RCC 7860 (cell line): ENCODE measurements around the gene TBX21.
A peak's percentile ranks its signal among the peaks of the same experiment; 100 is the strongest.

ENCODE experiments used
- DNase-seq: peaks from one replicate; pipeline ENCODE4 v3.0.0-alpha.2; 2015; ENCODE audit warnings: low spot score
- FAIRE-seq: peaks from 2 replicates; lab custom pipeline; 2012; peaks lifted over from hg19 to GRCh38; lab: Jason Lieb, UNC

TBX21 gene

GRCh38 chr17:47697906-47698711, 34.9 kb upstream of the TBX21 start:
- DNase-seq (no peak), FAIRE-seq (no peak)

- no peak for FAIRE-seq
- peak; percentile 42 for DNase-seq
These were observed 34.1 kb upstream of the TBX21 start for GRCh38 chr17:47698749-47699535.

GRCh38 chr17:47699536-47699840, 33.5 kb upstream of the TBX21 start:
- DNase-seq, result no peak
- no peak for FAIRE-seq

- DNase-seq (no peak), FAIRE-seq (no peak)
These were observed 32.3 kb upstream of the TBX21 start for GRCh38 chr17:47700471-47701449.

GRCh38 chr17:47701608-47702007, 31.4 kb upstream of the TBX21 start:
- no peak for DNase-seq
- no peak for FAIRE-seq

- FAIRE-seq (no peak), DNase-seq (no peak)
These were observed 30.5 kb upstream of the TBX21 start for GRCh38 chr17:47702391-47702995.

DNA sequence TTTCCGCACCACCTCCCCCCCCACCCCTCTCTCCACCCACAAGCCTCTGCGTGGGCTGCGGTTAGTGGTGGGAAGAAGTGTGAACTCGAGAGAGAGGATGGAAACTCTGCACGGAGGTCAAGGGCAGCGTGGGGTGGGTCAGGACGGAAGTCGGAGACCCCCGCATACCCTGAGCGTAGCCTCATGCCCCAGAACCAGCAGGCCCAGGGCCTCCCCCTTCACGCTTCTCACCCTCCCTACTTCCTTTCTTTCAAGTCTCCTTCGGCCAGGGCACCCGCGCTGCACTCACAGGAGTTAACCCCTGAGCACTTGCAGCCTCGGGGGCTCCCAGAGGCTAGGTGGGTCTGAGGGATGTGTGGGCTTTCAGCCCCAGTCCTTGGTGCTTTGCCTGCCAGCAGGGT, 29.8 kb upstream of the TBX21 start:
- DNase-seq (no peak), FAIRE-seq (no peak)

GRCh38 chr17:47703671-47704070, 29.4 kb upstream of the TBX21 start:
- FAIRE-seq (no peak), DNase-seq (no peak)

- FAIRE-seq (no peak), DNase-seq (no peak)
These were observed 28.9 kb upstream of the TBX21 start for GRCh38 chr17:47704116-47704515.

GRCh38 chr17:47704736-47705135, 28.3 kb upstream of the TBX21 start:
- DNase-seq, result no peak
- FAIRE-seq, result no peak

DNA sequence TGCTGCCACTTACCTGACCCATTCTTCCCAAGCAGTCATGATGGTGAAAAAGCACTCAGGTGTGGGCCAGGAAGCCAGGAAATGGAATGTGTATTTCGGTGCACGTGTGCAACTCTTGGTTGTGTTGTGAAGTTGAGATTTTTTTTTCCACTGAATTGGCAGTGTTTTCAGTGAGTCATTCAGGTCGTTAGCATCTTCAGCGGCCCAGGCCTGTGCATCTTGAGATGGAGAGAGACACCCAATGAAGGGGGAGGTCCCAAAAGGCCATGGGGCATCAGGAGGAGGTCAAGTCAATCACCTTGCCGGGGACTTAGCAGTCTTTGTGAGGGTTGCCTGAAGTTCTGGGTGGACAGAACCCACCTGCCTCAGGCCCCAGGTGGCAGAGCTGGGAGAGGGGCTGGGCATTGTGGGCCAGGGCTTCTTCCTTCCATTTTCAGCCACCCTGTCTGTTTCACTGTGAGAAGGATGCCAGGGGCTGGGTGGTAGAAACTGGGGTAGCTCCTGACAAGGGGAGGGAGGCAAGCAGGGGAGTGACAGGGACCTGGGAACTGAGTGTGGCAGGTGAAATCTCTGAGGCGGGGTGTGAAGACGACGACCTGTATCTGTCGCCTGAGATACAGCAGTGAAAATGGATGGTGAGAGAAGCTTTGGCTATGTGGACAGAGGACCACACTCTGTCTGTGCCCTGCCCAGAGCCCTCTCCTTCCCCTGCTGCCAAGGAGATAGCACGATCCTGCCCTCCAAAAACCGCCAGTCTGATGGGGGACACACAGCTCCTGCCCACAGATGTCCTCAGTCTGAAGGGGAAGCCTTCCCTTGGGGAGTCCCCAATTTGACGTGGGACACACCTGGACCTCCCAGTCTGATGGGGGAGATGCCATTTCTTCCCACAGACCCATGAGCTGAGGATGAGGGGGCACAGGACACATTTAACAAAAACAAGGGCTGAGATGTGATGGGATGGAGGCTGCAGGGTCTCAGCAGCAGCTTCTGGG, 27.2 kb upstream of the TBX21 start:
- FAIRE-seq (no peak), DNase-seq (no peak)

- DNase-seq (no peak), FAIRE-seq (no peak)
These were observed 25.8 kb upstream of the TBX21 start for GRCh38 chr17:47707056-47707804.

- no peak for FAIRE-seq
These were observed 25.2 kb upstream of the TBX21 start for GRCh38 chr17:47707884-47708283.

GRCh38 chr17:47708312-47708863, 24.6 kb upstream of the TBX21 start:
- DNase-seq (no peak), FAIRE-seq (no peak)

More at GRCh38 chr17:47707884-47708283, 25.2 kb upstream of the TBX21 start:
- DNase-seq, result no peak

DNA sequence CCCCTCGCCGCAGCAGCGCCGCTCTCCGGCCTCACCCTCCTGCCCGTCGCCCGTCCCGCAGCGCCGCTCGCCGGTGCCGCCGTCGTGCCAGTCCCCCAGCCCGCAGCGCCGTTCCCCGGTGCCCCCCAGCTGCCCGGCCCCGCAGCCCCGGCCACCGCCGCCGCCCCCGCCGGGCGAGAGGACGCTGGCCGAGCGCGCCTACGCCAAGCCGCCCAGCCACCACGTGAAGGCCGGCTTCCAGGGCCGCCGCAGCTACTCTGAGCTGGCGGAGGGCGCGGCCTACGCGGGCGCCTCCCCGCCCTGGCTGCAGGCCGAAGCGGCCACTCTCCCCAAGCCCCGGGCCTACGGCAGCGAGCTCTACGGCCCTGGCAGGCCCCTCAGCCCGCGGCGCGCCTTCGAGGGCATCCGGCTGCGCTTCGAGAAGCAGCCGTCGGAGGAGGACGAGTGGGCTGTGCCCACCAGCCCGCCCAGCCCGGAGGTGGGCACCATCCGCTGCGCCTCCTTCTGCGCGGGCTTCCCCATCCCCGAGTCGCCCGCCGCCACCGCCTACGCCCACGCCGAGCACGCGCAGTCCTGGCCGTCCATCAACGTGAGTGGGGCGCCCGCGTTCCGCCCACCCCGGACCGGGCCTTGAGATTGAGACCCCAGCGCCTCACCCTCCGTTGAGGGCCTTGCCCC, 24.0 kb upstream of the TBX21 start:
- DNase-seq (no peak), FAIRE-seq (no peak)

DNA sequence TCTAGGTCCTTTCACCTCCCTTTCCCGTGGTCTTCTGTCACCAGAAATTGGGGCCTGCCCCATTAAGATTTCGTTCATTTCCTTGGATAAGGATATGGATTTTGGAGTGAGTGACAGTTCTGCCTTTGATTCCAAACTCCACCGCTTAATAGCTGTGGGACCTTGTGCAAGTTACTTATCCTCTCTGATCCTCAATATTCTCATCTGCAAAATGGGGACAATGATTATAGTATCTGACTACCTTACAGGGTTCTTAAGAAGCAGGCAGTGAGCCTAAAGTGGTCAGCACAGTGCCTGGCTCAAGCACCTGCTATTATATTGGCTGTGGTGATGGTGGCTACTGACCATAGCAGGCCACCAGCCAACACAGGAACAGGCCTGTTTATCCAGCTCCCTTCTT, 23.4 kb upstream of the TBX21 start:
- no peak for FAIRE-seq
- DNase-seq, result no peak

- FAIRE-seq (no peak), DNase-seq (no peak)
These were observed 21.5 kb upstream of the TBX21 start for GRCh38 chr17:47711366-47712099.
